Left kidney (tissue), 8 donors: ENCODE results near the gene CIP2A. TPM values are rescaled to one million over a fixed set of nuclear protein-coding genes. Genes with fewer than 3 reads are reported as not detected.
"Not testable (repeated sequence)": the region's sequence is repeated elsewhere in the genome, so short reads cannot be mapped to it uniquely, and the experiment has no call there.

Experiments used
- DNase-seq: peaks from one replicate; pipeline ENCODE4 v3.0.0-alpha.2; 2013
- long read RNA-seq, 8 donors: transcript quantifications; one replicate each; lab custom pipeline, GENCODE V29; 2026
- polyA plus RNA-seq: library from polyadenylated mRNA; unstranded; fragments of 120-200 nt; gene quantifications from one replicate; pipeline ENCODE4 v1.2.1, GENCODE V29; 2013; ENCODE audit not compliant: insufficient read length

Gene CIP2A
- polyA plus RNA-seq = 28.5 TPM
- long read RNA-seq, donor 1, partial matches to known transcripts = 0 of 1 reads
- long read RNA-seq, donor 1, other reads (novel, unspliced or antisense) = 0 of 1 reads
- long read RNA-seq, donor 2, partial matches to known transcripts = 0 of 12 reads
- long read RNA-seq, donor 2, other reads (novel, unspliced or antisense) = 12 of 12 reads
- long read RNA-seq, donor 3, partial matches to known transcripts = 18 of 18 reads
- long read RNA-seq, donor 3, other reads (novel, unspliced or antisense) = 0 of 18 reads
- long read RNA-seq, donor 4 = 0 reads
- long read RNA-seq, donor 5, partial matches to known transcripts = 0 of 5 reads
- long read RNA-seq, donor 5, other reads (novel, unspliced or antisense) = 5 of 5 reads
- long read RNA-seq, donor 6 = 0 reads
- long read RNA-seq, donor 7, partial matches to known transcripts = 6 of 13 reads
- long read RNA-seq, donor 7, other reads (novel, unspliced or antisense) = 7 of 13 reads
- long read RNA-seq, donor 8, partial matches to known transcripts = 0 of 1 reads
- long read RNA-seq, donor 8, other reads (novel, unspliced or antisense) = 0 of 1 reads

GRCh38 chr3:108589081-108589997, at the start of gene CIP2A, which contains the start of gene DZIP3:
TSS of gene CIP2A (minus strand) at chr3:108589438. CDS start at chr3:108589375, 63 bp downstream.
TSS of gene DZIP3 (plus strand) at chr3:108589722. CDS start at chr3:108605407, 15,685 bp downstream.
- DNase-seq = peak; percentile 95

- no peak for DNase-seq
Measured at GRCh38 chr3:108629974-108630373, 40.7 kb upstream of the CIP2A start.

GRCh38 chr3:108623504-108623903, 34.3 kb upstream of the CIP2A start:
- DNase-seq = no peak

DNA sequence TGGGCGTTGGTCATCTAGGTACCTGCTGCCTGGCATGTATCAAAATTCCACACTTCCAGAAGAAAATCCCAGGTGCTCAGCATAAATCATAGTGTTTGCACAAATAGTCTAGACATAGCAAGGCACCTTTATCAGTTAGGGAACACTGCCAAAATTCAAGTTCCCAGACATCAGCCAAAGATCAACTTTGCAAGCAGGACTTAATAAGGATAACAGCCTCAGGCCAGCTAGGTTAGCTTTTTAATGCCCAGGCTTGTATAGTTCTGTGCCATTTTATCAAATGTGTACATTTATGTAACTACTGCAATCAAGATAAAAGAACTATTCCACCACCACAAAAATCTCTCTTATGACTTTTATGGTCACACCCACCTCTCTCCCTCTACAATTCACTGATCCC, 31.0 kb upstream of the CIP2A start:
- DNase-seq = no peak

DNA sequence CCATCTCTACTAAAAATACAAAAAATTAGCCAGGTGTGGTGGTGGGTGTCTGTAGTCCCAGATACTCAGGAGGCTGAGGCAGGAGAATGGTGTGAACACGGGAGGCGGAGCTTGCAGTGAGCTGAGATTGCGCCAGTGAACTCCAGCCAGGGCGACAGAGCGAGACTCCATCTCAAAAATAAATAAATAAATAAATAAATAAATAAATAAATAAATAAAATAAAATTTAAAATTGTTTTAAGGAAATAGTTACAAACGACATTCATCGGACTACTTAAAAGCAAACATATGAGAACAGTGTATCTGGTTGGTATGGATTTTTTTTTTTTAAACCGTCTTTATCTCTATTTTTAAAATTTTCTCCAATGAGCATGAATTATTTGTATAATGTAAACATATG, 26.9 kb upstream of the CIP2A start:
- not testable (repeated sequence) for DNase-seq

DNA sequence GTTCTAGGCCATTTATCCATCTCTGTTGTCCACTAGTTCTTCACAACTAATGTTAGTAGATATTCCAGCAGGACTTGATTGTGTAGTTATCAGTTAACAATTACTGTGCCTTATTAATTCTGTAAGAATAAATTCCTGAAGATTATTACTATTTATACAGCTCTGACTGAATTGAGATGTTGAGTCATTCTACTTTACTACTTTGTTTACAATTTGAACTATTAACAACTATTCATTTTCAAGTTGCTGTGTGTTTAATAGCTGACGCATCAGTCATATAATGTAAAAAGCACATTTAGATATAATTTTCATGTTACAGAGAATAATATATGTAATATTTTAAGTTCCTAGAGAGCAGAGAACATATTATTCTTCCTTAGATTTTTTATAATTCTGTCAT, 21.4 kb upstream of the CIP2A start:
- no peak for DNase-seq

- no peak for DNase-seq
Measured at GRCh38 chr3:108608750-108609149, 19.5 kb upstream of the CIP2A start.

GRCh38 chr3:108605491-108605890, 16.3 kb upstream of the CIP2A start:
- no peak for DNase-seq

- no peak for DNase-seq
Measured at GRCh38 chr3:108605028-108605427, 15.8 kb upstream of the CIP2A start.

GRCh38 chr3:108603691-108604090, 14.5 kb upstream of the CIP2A start:
- DNase-seq = no peak

DNA sequence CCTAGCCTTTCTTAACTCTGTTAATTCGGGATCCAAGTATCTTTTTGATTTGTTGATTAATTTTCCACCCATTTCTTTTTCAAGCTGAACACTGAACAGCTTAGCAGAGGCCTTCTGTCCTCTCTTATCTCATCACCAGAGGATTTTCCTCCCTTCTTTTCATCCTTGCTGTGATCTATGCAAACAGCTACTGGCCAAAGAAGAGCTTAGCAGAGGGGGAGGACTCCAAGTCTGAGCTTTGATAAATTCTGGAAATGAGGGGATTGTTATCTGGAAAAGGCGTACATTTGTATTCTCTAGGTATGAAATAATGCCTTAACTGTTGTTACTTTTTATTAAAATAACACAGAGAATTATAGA, 13.7 kb upstream of the CIP2A start:
- no peak for DNase-seq

- DNase-seq = peak; percentile 13
Measured at GRCh38 chr3:108602249-108602934, 13.2 kb upstream of the CIP2A start.

- DNase-seq = no peak
Measured at GRCh38 chr3:108599677-108600409, 10.6 kb upstream of the CIP2A start.

DNA sequence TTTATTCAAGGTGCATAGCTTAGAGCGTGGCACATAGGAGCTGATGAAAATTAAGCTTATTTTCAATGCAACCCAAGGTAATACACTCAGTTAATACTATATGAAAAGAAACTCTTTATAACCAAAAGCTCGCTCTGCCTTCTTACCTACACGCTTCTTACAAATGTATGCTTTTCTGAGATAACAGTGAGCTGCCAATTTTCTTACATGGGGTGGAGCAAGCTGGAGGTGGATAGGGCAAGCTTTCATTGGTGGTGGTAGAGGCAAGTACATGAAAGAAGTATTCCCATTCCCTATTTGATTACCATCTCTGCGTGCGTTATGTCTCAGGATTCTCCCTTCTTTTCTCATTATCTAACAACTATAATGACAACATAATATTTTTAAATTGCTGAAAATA, 9.1 kb upstream of the CIP2A start:
- no peak for DNase-seq

GRCh38 chr3:108595321-108595720, 6.1 kb upstream of the CIP2A start:
- no peak for DNase-seq

- DNase-seq = peak; percentile 6
Measured at GRCh38 chr3:108590460-108590859, 1.2 kb upstream of the CIP2A start.

- DNase-seq = no peak
Measured at GRCh38 chr3:108589998-108590323, 723 bp upstream of the CIP2A start.

DNA sequence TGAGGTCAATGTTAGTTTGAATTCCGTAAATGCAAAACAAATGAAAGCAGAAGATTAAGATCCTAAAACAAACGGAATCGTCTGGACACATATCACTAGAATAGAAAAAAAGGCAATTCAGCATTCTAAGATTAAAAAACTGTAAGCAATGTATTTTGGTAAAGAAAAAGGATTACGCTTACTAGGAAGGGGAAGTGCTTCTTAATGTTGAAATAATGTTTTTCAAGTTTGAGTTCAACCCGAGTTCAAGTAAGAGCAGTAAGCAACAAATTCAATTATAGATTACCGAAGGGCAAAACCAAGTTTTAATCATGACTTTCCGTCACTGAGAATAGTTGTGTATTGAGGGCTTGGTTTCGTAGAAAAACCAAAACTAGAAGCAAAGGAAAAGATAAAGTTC, 637 bp downstream of the CIP2A start:
- no peak for DNase-seq

DNA sequence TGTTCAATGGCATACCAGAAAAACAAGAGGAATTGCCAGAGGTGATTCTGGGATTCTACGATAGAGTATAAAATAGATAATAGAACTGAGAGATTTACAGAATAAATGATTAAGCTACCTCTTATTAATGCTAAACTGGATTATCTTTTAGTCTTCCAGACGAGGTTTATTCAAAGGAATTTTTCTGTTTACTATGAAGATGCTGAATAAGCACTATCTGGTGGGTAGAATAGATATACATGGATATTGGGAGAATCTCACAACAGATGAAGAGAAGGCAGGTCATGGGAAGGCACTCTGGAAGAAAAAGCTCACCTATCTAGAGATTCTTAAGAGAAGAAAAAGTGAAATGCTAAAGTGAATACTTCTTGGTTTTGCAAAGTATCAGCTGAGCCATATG, 11.2 kb downstream of the CIP2A start:
- DNase-seq = no peak

- DNase-seq = no peak
Measured at GRCh38 chr3:108569336-108569735, 19.9 kb downstream of the CIP2A start.

DNA sequence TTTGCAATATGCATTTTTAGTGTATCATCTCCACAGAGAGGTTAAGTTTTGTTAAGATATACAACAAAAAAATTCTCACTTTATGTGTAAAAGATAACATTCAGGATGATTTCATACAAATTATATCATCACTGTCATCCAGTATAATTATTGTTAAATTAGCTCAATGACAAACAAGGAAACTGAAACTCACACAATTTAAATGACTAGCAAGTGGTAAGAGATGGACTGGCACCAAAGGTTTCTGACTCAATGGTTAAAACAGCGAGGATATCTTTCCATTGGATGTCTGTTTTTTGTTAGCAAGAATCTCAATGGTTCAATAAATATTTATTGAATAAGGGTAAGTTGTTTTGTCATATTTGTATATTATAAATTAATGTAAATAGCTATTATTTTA, 22.6 kb downstream of the CIP2A start:
- no peak for DNase-seq

- no peak for DNase-seq
Measured at GRCh38 chr3:108565506-108565905, 23.7 kb downstream of the CIP2A start.
